ENCODE results near the gene KIAA1755. TPM values are rescaled to one million over a fixed set of nuclear protein-coding genes. Genes with fewer than 3 reads are reported as not detected.

Gene KIAA1755
- polyA plus RNA-seq, 1 of the 3 experiments (the other 2 are of a cell fraction) = 0.54 TPM

GRCh38 chr20:38209054-38209675 lies 51.4 kb downstream of the KIAA1755 start:
- no peak overlapping the region for H3K4me2 ChIP-seq
- POLR2A ChIA-PET = no interaction called here
- H3K4me3 ChIP-seq (ENCODE audit: low read depth in 2 of 2, low read length in 1 of 2) = no peak overlapping the region
- no peaks in the 10 kb centered on the region for H4K20me1 ChIP-seq (ENCODE audit: insufficient read depth)
- peaks cover 5 to 22% of the 10 kb centered on the region in 2 experiments; a peak in 3 of 4 replicates for H3K4me1 ChIP-seq (ENCODE audit: control insufficient read depth in 1 of 2, insufficient read depth in 2 of 2, low read depth in 1 of 2, low read length in 1 of 2)
- no peaks in the 10 kb centered on the region for H3K36me3 ChIP-seq (replicated peaks in 1 of 2; ENCODE audit: control insufficient read depth in 1 of 2, insufficient read depth in 2 of 2, low read length in 1 of 2)
- CTCF ChIA-PET = interaction anchor here (0.9 to 9.4 kb wide), 4 partner anchors 9 to 216 kb away, joined by 3 to 95 read pairs (median 4); no protein-coding TSS in a partner anchor
- no peaks in the 10 kb centered on the region for H3K27me3 ChIP-seq (ENCODE audit: insufficient read depth)
- WGBS (ENCODE audit: low lambda C conversion rate) = 87% methylated on average over 2 of the region's 4 CpGs
- H3F3A ChIP-seq (replicated peaks; ENCODE audit: insufficient read depth) = peaks cover 4% of the 10 kb centered on the region
- H3K9me3 ChIP-seq = no peaks in the 10 kb centered on the region
- H3K9ac ChIP-seq = no peak overlapping the region
- no peak overlapping the region for H2AFZ ChIP-seq (ENCODE audit: low read depth)
- no peaks in the 10 kb centered on the region for H3K9me2 ChIP-seq
- TF ChIP-seq RAD21 (IDR thresholded peaks at IDR 0.05; ENCODE audit: low read length) (no peak), NFIC (IDR thresholded peaks at IDR 0.05; ENCODE audit: borderline replicate concordance) (peak; percentile 62)
- H3K27ac ChIP-seq (ENCODE audit: low read depth in 2 of 2, low read length in 1 of 2) = 0 out of 4 replicates have a peak overlapping the region, but pooled peaks of 1 of the 2 experiments have one; percentile 18
- no peaks in the 10 kb centered on the region for H3K79me2 ChIP-seq (ENCODE audit: insufficient read depth)
- DNase-seq = no peak

GRCh38 chr20:38208523-38208922 lies 52.0 kb downstream of the KIAA1755 start:
- Histone ChIP-seq H4K20me1 (ENCODE audit: insufficient read depth) (no peaks in the 10 kb centered on the region), H3K79me2 (ENCODE audit: insufficient read depth) (no peaks in the 10 kb centered on the region), H3K9ac (no peak overlapping the region), H3K9me3 (no peaks in the 10 kb centered on the region), H3K4me2 (no peak overlapping the region), H2AFZ (ENCODE audit: low read depth) (no peak overlapping the region), H3K4me3 (ENCODE audit: low read depth in 2 of 2, low read length in 1 of 2) (no peak overlapping the region), H3K4me1 (ENCODE audit: control insufficient read depth in 1 of 2, insufficient read depth in 2 of 2, low read depth in 1 of 2, low read length in 1 of 2) (peaks cover 5 to 22% of the 10 kb centered on the region in 2 experiments; a peak in 3 of 4 replicates), H3K27ac (ENCODE audit: low read depth in 2 of 2, low read length in 1 of 2) (no peak overlapping the region), H3K9me2 (no peaks in the 10 kb centered on the region), H3K36me3 (replicated peaks in 1 of 2; ENCODE audit: control insufficient read depth in 1 of 2, insufficient read depth in 2 of 2, low read length in 1 of 2) (no peaks in the 10 kb centered on the region), H3F3A (replicated peaks; ENCODE audit: insufficient read depth) (peaks cover 4% of the 10 kb centered on the region), H3K27me3 (ENCODE audit: insufficient read depth) (no peaks in the 10 kb centered on the region)
- ChIA-PET CTCF (interaction anchor here (0.7 to 9.4 kb wide), 7 partner anchors 9 to 151 kb away, joined by 3 to 95 read pairs (median 4); no protein-coding TSS in a partner anchor), POLR2A (no interaction called here)
- no peak for DNase-seq
- TF ChIP-seq RAD21 (IDR thresholded peaks at IDR 0.05; ENCODE audit: low read length) = no peak
- no peak for TF ChIP-seq RCOR1 (IDR thresholded peaks at IDR 0.05; ENCODE audit: low read length)
- TF ChIP-seq ZBTB33 (IDR thresholded peaks at IDR 0.05; ENCODE audit: borderline replicate concordance, low read depth) = no peak
- no peak for TF ChIP-seq USF2 (IDR thresholded peaks at IDR 0.05; ENCODE audit: borderline replicate concordance, low read depth, low read length)
- no peak for TF ChIP-seq GATA2 (CRISPR knock-in tag; IDR thresholded peaks at IDR 0.05)
- no peak for TF ChIP-seq CTCF (IDR thresholded peaks at IDR 0.05)
- no peak for TF ChIP-seq FOSL2 (IDR thresholded peaks at IDR 0.05; ENCODE audit: borderline replicate concordance, low read depth)
- no peak for TF ChIP-seq EP300 (IDR thresholded peaks at IDR 0.05; ENCODE audit: borderline replicate concordance in 1 of 2, low read depth in 1 of 2, low read length in 1 of 2)
- TF ChIP-seq MEF2A (IDR thresholded peaks at IDR 0.05; ENCODE audit: borderline replicate concordance, low read depth) = no peak
- TF ChIP-seq NRF1 (IDR thresholded peaks at IDR 0.05; ENCODE audit: low read depth, low read length) = no peak
- TF ChIP-seq EZH2phosphoT487 (IDR thresholded peaks at IDR 0.05; ENCODE audit: borderline replicate concordance, low read depth) = no peak
- no peak for TF ChIP-seq FOXJ3 (CRISPR knock-in tag; IDR thresholded peaks at IDR 0.05)
- TF ChIP-seq, protein P1, sequence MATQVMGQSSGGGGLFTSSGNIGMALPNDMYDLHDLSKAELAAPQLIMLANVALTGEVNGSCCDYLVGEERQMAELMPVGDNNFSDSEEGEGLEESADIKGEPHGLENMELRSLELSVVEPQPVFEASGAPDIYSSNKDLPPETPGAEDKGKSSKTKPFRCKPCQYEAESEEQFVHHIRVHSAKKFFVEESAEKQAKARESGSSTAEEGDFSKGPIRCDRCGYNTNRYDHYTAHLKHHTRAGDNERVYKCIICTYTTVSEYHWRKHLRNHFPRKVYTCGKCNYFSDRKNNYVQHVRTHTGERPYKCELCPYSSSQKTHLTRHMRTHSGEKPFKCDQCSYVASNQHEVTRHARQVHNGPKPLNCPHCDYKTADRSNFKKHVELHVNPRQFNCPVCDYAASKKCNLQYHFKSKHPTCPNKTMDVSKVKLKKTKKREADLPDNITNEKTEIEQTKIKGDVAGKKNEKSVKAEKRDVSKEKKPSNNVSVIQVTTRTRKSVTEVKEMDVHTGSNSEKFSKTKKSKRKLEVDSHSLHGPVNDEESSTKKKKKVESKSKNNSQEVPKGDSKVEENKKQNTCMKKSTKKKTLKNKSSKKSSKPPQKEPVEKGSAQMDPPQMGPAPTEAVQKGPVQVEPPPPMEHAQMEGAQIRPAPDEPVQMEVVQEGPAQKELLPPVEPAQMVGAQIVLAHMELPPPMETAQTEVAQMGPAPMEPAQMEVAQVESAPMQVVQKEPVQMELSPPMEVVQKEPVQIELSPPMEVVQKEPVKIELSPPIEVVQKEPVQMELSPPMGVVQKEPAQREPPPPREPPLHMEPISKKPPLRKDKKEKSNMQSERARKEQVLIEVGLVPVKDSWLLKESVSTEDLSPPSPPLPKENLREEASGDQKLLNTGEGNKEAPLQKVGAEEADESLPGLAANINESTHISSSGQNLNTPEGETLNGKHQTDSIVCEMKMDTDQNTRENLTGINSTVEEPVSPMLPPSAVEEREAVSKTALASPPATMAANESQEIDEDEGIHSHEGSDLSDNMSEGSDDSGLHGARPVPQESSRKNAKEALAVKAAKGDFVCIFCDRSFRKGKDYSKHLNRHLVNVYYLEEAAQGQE (IDR thresholded peaks at IDR 0.05; ENCODE audit: low read depth, low read length) = no peak
- WGBS (ENCODE audit: low lambda C conversion rate) = 96% methylated on average over 3 of the region's 3 CpGs

Measured in SK-N-SH (cell line).